ENCODE results near the gene JUP. TPM values are rescaled to one million over a fixed set of nuclear protein-coding genes. Genes with fewer than 3 reads are reported as not detected.

JUP gene
- total and polyA plus RNA-seq, 2 of the 13 experiments (the other 11 are each of a cell fraction or from before 2014, with no cell fraction given), result 12.1 to 20.6 TPM

- TF ChIP-seq, protein P1, sequence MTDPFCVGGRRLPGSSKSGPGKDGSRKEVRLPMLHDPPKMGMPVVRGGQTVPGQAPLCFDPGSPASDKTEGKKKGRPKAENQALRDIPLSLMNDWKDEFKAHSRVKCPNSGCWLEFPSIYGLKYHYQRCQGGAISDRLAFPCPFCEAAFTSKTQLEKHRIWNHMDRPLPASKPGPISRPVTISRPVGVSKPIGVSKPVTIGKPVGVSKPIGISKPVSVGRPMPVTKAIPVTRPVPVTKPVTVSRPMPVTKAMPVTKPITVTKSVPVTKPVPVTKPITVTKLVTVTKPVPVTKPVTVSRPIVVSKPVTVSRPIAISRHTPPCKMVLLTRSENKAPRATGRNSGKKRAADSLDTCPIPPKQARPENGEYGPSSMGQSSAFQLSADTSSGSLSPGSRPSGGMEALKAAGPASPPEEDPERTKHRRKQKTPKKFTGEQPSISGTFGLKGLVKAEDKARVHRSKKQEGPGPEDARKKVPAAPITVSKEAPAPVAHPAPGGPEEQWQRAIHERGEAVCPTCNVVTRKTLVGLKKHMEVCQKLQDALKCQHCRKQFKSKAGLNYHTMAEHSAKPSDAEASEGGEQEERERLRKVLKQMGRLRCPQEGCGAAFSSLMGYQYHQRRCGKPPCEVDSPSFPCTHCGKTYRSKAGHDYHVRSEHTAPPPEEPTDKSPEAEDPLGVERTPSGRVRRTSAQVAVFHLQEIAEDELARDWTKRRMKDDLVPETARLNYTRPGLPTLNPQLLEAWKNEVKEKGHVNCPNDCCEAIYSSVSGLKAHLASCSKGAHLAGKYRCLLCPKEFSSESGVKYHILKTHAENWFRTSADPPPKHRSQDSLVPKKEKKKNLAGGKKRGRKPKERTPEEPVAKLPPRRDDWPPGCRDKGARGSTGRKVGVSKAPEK (CRISPR knock-in tag; IDR thresholded peaks at IDR 0.05; ENCODE audit: borderline replicate concordance), result peak; percentile 91; the same call in 1 of the 2 replicates
- TF ChIP-seq ZNF605 (CRISPR knock-in tag; IDR thresholded peaks at IDR 0.05), result peak; percentile 73
- TF ChIP-seq, protein P2, sequence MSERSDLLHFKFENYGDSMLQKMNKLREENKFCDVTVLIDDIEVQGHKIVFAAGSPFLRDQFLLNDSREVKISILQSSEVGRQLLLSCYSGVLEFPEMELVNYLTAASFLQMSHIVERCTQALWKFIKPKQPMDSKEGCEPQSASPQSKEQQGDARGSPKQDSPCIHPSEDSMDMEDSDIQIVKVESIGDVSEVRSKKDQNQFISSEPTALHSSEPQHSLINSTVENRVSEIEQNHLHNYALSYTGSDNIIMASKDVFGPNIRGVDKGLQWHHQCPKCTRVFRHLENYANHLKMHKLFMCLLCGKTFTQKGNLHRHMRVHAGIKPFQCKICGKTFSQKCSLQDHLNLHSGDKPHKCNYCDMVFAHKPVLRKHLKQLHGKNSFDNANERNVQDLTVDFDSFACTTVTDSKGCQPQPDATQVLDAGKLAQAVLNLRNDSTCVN (CRISPR knock-in tag; IDR thresholded peaks at IDR 0.05; ENCODE audit: borderline replicate concordance), result no peak
- no peak for TF ChIP-seq LBX2 (CRISPR knock-in tag; IDR thresholded peaks at IDR 0.05; ENCODE audit: borderline replicate concordance)
- TF ChIP-seq ZNF614 (CRISPR knock-in tag; IDR thresholded peaks at IDR 0.05; ENCODE audit: borderline replicate concordance), result no peak; the same call in 1 of the 2 replicates
- no peak for TF ChIP-seq IKZF1 (IDR thresholded peaks at IDR 0.05)
- TF ChIP-seq TOPORS (CRISPR knock-in tag; IDR thresholded peaks at IDR 0.05), result peak; percentile 90
- TF ChIP-seq ZNF34 (CRISPR knock-in tag; IDR thresholded peaks at IDR 0.05; ENCODE audit: borderline replicate concordance), result no peak
- TF ChIP-seq ZNF496 (CRISPR knock-in tag; IDR thresholded peaks at IDR 0.05; ENCODE audit: insufficient replicate concordance), result no peak
- TF ChIP-seq, protein P3, sequence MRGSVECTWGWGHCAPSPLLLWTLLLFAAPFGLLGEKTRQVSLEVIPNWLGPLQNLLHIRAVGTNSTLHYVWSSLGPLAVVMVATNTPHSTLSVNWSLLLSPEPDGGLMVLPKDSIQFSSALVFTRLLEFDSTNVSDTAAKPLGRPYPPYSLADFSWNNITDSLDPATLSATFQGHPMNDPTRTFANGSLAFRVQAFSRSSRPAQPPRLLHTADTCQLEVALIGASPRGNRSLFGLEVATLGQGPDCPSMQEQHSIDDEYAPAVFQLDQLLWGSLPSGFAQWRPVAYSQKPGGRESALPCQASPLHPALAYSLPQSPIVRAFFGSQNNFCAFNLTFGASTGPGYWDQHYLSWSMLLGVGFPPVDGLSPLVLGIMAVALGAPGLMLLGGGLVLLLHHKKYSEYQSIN (CRISPR knock-in tag; IDR thresholded peaks at IDR 0.05; ENCODE audit: borderline replicate concordance), result no peak
- TF ChIP-seq SIN3A (IDR thresholded peaks at IDR 0.05; ENCODE audit: borderline replicate concordance, low read depth, low read length), result peak; percentile 60; the same call in 1 of the 2 replicates
- peak; percentile 34; the same call in 1 of the 2 replicates for TF ChIP-seq ZMAT3 (CRISPR knock-in tag; conservative IDR thresholded peaks at IDR 0.05)
- no peak for TF ChIP-seq ZNF572 (CRISPR knock-in tag; IDR thresholded peaks at IDR 0.05)
- TF ChIP-seq POGZ (CRISPR knock-in tag; IDR thresholded peaks at IDR 0.05), result peak; percentile 56; the same call in 1 of the 2 replicates
- TF ChIP-seq SNAPC5 (CRISPR knock-in tag; IDR thresholded peaks at IDR 0.05; ENCODE audit: borderline replicate concordance), result no peak
- TF ChIP-seq FIP1L1 (IDR thresholded peaks at IDR 0.05; ENCODE audit: borderline replicate concordance, insufficient read depth, low read depth, low read length), result no peak
- TF ChIP-seq, protein P4, sequence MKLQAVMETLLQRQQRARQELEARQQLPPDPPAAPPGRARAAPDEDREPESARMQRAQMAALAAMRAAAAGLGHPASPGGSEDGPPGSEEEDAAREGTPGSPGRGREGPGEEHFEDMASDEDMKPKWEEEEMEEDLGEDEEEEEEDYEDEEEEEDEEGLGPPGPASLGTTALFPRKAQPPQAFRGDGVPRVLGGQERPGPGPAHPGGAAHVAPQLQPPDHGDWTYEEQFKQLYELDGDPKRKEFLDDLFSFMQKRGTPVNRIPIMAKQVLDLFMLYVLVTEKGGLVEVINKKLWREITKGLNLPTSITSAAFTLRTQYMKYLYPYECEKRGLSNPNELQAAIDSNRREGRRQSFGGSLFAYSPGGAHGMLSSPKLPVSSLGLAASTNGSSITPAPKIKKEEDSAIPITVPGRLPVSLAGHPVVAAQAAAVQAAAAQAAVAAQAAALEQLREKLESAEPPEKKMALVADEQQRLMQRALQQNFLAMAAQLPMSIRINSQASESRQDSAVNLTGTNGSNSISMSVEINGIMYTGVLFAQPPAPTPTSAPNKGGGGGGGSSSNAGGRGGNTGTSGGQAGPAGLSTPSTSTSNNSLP (IDR thresholded peaks at IDR 0.05; ENCODE audit: low read depth, low read length), result no peak
- TF ChIP-seq ELF3 (CRISPR knock-in tag; IDR thresholded peaks at IDR 0.05), result peak; percentile 39; the same call in 1 of the 2 replicates
- no peak for TF ChIP-seq HIVEP1 (CRISPR knock-in tag; IDR thresholded peaks at IDR 0.05)
- TF ChIP-seq HNRNPK (IDR thresholded peaks at IDR 0.05; ENCODE audit: low read depth, low read length, poor library complexity, severe bottlenecking), result peak; percentile 52
Measured at GRCh38 chr17:41786227-41787020, at the start of gene JUP (continued).
